Measurements from ENCODE around the gene NRF1.

DNA sequence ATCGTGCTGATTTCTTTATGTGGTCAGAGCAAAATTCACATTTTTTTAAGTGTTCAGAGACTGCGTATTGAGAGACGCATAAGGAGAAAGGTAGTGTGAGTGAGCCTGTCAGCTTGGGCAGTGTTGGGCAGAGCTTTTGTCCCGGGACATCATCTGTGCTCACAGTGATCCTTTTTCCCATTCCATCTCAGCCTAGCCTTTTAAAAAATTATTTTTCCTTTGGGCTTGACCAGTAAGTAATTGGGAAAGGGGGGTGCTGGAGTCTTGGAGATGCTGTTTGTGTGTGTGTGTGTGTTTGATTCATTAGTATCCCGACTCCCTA lies 1.5 kb downstream of the NRF1 start:
- TF ChIP-seq, protein P1, sequence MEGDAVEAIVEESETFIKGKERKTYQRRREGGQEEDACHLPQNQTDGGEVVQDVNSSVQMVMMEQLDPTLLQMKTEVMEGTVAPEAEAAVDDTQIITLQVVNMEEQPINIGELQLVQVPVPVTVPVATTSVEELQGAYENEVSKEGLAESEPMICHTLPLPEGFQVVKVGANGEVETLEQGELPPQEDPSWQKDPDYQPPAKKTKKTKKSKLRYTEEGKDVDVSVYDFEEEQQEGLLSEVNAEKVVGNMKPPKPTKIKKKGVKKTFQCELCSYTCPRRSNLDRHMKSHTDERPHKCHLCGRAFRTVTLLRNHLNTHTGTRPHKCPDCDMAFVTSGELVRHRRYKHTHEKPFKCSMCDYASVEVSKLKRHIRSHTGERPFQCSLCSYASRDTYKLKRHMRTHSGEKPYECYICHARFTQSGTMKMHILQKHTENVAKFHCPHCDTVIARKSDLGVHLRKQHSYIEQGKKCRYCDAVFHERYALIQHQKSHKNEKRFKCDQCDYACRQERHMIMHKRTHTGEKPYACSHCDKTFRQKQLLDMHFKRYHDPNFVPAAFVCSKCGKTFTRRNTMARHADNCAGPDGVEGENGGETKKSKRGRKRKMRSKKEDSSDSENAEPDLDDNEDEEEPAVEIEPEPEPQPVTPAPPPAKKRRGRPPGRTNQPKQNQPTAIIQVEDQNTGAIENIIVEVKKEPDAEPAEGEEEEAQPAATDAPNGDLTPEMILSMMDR (IDR thresholded peaks at IDR 0.05; ENCODE audit: low read length): no peak
- TF ChIP-seq EZH2 (optimal IDR thresholded peaks at IDR 0.05; ENCODE audit: low read depth, low read length): no peak
